OCI-LY3 (cell line): Measurements from ENCODE around the gene NDUFAB1.

Experiments used
- H2AFZ ChIP-seq: fragments of 200-600, 300-600 bp; shearing (Covaris generic); 2 replicates; pipeline ENCODE4 v1.6.0; 2014; ENCODE audit warnings: antibody characterized with exemption, low read depth, low read length
- H3K27ac ChIP-seq: fragments of 200-600, 300-600 bp; sonication (generic); 2 replicates; pipeline ENCODE4 v1.5.1; 2014; ENCODE audit warnings: mild to moderate bottlenecking, low read length, moderate library complexity, mixed read lengths
- H3K27me3 ChIP-seq: fragments of 200-600, 300-600 bp; sonication (generic); 2 replicates; pipeline ENCODE4 v1.6.1; 2014; ENCODE audit warnings: low read depth, low read length, mixed read lengths
- H3K36me3 ChIP-seq: fragments of 200-600, 300-600 bp; sonication (generic); replicated peaks from 2 replicates; pipeline ENCODE3; 2014; ENCODE audit warnings: low read depth, low read length, mixed read lengths
- H3K4me1 ChIP-seq: fragments of 300-600, 200-600 bp; sonication (generic); 2 replicates; pipeline ENCODE4 v1.6.1; 2014; ENCODE audit warnings: low read length, mixed read lengths
- H3K4me2 ChIP-seq: fragments of 200-600, 300-600 bp; sonication (generic); 2 replicates; pipeline ENCODE4 v1.6.1; 2014; ENCODE audit warnings: low read length, mixed read lengths
- H3K4me3 ChIP-seq: fragments of 300-600, 200-600 bp; sonication (generic); 2 replicates; pipeline ENCODE4 v1.5.1; 2014; ENCODE audit warnings: antibody characterized with exemption, mild to moderate bottlenecking, low read length, moderate library complexity
- H3K79me2 ChIP-seq: fragments of 300-600, 200-600 bp; shearing (Covaris generic); 2 replicates; pipeline ENCODE4 v1.6.1; 2014; ENCODE audit warnings: mild to moderate bottlenecking, low read length, mixed read lengths
- H3K9ac ChIP-seq: fragments of 300-600, 200-600 bp; shearing (Covaris generic); 2 replicates; pipeline ENCODE4 v1.6.0; 2014; ENCODE audit warnings: mild to moderate bottlenecking, low read length, moderate library complexity
- H3K9me3 ChIP-seq: fragments of 200-600, 300-600 bp; shearing (Covaris generic); 2 replicates; pipeline ENCODE4 v1.6.1; 2014; ENCODE audit warnings: low read length, mixed read lengths; ENCODE audit not compliant: insufficient read depth
- H4K20me1 ChIP-seq: fragments of 200-600, 300-600 bp; sonication (generic); 2 replicates; pipeline ENCODE4 v1.6.1; 2016; ENCODE audit warnings: low read length, mixed read lengths; ENCODE audit not compliant: insufficient read depth
- CTCF ChIP-seq: fragments of 200-600, 300-600 bp; sonication (generic); IDR thresholded peaks from 2 replicates; pipeline ENCODE4 v1.5.1; 2014; ENCODE audit warnings: antibody characterized with exemption, low read length, low read depth
- EZH2phosphoT487 ChIP-seq: fragments of 200-600 bp; shearing (Covaris generic); IDR thresholded peaks from 2 replicates; pipeline ENCODE4 v1.6.1; 2018; ENCODE audit warnings: antibody characterized with exemption, mixed run types, low read depth

The NDUFAB1 gene

GRCh38 chr16:23534868-23535860 lies 61.0 kb downstream of the NDUFAB1 start:
- TF ChIP-seq CTCF (no peak), EZH2phosphoT487 (no peak)
- no peaks in the 10 kb centered on the region for H4K20me1 ChIP-seq
- no peaks in the 10 kb centered on the region for H3K27me3 ChIP-seq
- H3K4me3 ChIP-seq: no peak overlapping the region
- H3K9me3 ChIP-seq: no peaks in the 10 kb centered on the region
- no peaks in the 10 kb centered on the region for H3K79me2 ChIP-seq
- H3K36me3 ChIP-seq: peaks cover 36% of the 10 kb centered on the region
- no peaks in the 10 kb centered on the region for H3K4me1 ChIP-seq
- no peak overlapping the region for H3K27ac ChIP-seq
- H3K4me2 ChIP-seq: no peak overlapping the region
- no peak overlapping the region for H2AFZ ChIP-seq
- H3K9ac ChIP-seq: no peak overlapping the region

- H3K4me1 ChIP-seq: no peaks in the 10 kb centered on the region
- no peaks in the 10 kb centered on the region for H3K27me3 ChIP-seq
- no peak overlapping the region for H3K4me2 ChIP-seq
- H3K4me3 ChIP-seq: no peak overlapping the region
- no peaks in the 10 kb centered on the region for H3K9me3 ChIP-seq
- no peaks in the 10 kb centered on the region for H4K20me1 ChIP-seq
- no peaks in the 10 kb centered on the region for H3K79me2 ChIP-seq
- H3K9ac ChIP-seq: no peak overlapping the region
- no peak overlapping the region for H2AFZ ChIP-seq
- H3K27ac ChIP-seq: no peak overlapping the region
- peaks cover 43% of the 10 kb centered on the region for H3K36me3 ChIP-seq
- TF ChIP-seq EZH2phosphoT487: no peak
- no peak for TF ChIP-seq CTCF
Measured at GRCh38 chr16:23532448-23532847, 63.7 kb downstream of the NDUFAB1 start.
